Central memory CD8-positive, alpha-beta T cell (primary cell): Measurements from ENCODE around the gene OGFOD3.
"Not testable (repeated sequence)": the region's sequence is repeated elsewhere in the genome, so short reads cannot be mapped to it uniquely, and the experiment has no call there.

Experiments
- ATAC-seq: fragments of 150-1000 bp; cut with Tn5 transposase; replicated peaks from 2 replicates; pipeline ENCODE4 v1.10.0; 2022; ENCODE audit warnings: mild to moderate bottlenecking, moderate FRiP score, moderate number of reproducible peaks; ENCODE audit not compliant: poor library complexity, severe bottlenecking; ENCODE audit errors: extremely low read depth
- DNase-seq, 2 donors: peaks; one replicate each; pipeline ENCODE4 v3.0.0; 2021; ENCODE audit warnings: low spot score in 2 of 2
- H3K27ac Mint-ChIP-seq: one replicate; pipeline ENCODE4 v1.8.0; 2022; ENCODE audit warnings: low read depth, mild to moderate bottlenecking, moderate library complexity, mixed read lengths
- H3K27me3 Mint-ChIP-seq: one replicate; pipeline ENCODE4 v1.8.0; 2022; ENCODE audit warnings: mixed read lengths
- H3K36me3 Mint-ChIP-seq: one replicate; pipeline ENCODE4 v1.8.0; 2022; ENCODE audit warnings: mild to moderate bottlenecking, moderate library complexity, mixed read lengths; ENCODE audit not compliant: insufficient read depth
- H3K4me1 Mint-ChIP-seq: one replicate; pipeline ENCODE4 v1.8.0; 2022; ENCODE audit warnings: mixed read lengths
- H3K4me3 Mint-ChIP-seq: one replicate; pipeline ENCODE4 v1.8.0; 2022; ENCODE audit warnings: mild to moderate bottlenecking, moderate library complexity, mixed read lengths
- H3K9me3 Mint-ChIP-seq: one replicate; pipeline ENCODE4 v1.8.0; 2022; ENCODE audit warnings: mixed read lengths

The OGFOD3 gene

DNA sequence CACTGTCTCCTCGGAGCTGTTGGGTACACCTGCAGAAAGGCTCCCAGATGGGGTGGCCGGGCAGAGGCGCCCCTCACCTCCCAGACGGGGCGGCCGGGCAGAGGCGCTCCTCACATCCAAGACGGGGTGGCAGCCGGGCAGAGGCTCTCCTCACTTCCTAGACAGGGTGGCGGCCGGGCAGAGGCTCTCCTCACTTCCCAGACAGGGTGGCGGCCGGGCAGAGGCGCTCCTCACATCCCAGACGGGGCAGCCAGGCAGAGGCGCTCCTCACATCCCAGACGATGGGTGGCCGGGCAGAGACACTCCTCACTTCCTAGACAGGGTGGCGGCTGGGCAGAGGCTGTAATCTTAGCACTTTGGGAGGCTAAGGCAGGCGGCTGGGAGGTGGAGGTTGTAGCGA lies 35.3 kb upstream of the OGFOD3 start:
- not testable (repeated sequence) for H3K27me3 Mint-ChIP-seq, DNase-seq, ATAC-seq, H3K4me3 Mint-ChIP-seq, H3K9me3 Mint-ChIP-seq
- Mint-ChIP-seq H3K4me1 (peaks cover 33% of the 10 kb centered on the region), H3K27ac (peak overlapping the region; percentile 65), H3K36me3 (peaks cover 28% of the 10 kb centered on the region)

DNA sequence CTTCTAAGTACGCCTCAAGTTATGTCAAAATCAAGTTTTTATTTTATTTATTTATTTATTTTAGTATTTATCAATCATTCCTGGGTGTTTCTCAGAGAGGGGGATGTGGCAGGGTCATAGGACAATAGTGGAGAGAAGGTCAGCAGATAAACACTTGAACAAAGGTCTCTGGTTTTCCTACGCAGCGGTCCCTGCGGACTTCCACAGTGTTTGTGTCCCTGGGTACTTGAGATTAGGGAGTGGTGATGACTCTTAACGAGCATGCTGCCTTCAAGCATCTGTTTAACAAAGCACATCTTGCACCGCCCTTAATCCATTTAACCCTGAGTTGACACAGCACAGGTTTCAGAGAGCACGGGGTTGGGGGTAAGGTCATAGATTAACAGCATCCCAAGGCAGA lies 34.8 kb upstream of the OGFOD3 start:
- H3K27me3 Mint-ChIP-seq, ATAC-seq, DNase-seq, H3K27ac Mint-ChIP-seq, H3K9me3 Mint-ChIP-seq, H3K4me3 Mint-ChIP-seq: not testable (repeated sequence)
- peaks cover 24% of the 10 kb centered on the region for H3K36me3 Mint-ChIP-seq
- peaks cover 33% of the 10 kb centered on the region for H3K4me1 Mint-ChIP-seq

DNA sequence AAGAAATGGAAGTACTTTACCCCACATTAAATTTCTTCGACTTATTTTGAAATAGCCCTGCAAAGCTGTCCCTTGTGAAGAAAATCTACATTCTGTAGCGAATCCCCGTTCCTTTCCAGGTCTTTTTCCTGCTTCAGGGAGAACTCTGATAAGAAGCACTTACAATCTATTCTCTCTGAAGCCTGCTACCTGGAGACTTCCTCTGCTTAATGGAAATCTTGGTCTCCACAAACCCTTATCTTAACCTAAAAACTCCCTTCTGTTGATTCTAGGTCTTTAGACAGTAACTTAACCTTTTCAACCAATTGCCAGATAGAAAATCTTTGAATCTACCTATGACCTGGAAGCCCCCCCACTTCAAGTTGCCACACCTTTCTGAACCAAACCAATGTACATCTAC lies 33.8 kb upstream of the OGFOD3 start:
- H3K27ac Mint-ChIP-seq = no peak overlapping the region
- peaks cover 29% of the 10 kb centered on the region for H3K4me1 Mint-ChIP-seq
- H3K9me3 Mint-ChIP-seq = no peaks in the 10 kb centered on the region
- ATAC-seq (no peak), DNase-seq (no peak)
- H3K4me3 Mint-ChIP-seq = peak overlapping the region; percentile 16
- H3K36me3 Mint-ChIP-seq = peaks cover 20% of the 10 kb centered on the region
- H3K27me3 Mint-ChIP-seq = no peaks in the 10 kb centered on the region

DNA sequence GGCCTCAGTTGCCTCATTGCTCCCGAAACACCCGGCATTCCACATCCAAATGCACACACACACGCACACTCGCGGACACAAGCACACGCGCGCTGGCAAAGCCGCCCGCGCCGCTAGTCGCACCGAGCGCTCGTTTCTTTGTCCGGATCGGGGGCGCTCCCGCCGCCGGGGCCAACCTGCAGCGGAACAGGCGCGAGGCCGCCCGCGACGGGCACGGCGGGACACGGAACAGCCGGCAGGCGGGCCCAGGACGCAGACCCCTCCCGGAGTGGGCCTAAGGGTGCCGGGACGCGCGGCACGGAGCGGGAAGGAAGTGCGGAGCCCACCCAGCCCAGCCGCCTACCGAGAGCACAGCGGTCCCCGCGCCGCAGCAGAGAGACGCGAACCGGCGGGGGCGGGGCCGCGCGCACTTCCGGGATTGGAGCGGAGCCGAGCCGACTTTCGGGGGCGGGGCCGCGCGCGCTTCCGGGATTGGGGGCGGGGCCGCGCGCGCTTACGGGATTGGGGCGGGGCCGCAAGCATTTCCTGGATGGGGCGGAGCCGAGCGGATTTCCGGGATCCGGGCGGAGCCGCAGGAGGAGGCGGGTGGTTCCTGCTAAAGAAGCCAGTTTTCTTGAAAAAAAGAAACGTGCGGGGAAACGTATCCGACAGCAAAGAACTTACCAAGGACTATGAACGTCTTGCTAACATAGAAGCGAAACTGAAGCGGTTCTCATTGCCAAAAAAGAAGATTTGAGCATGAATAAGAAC lies 32.1 kb upstream of the OGFOD3 start, which contains the start of gene CYBC1:
TSS of gene CYBC1 (minus strand) at position 396 of the 750 bp plus-strand sequence. CDS start 1,498 bp downstream, outside the sequence.
- H3K4me1 Mint-ChIP-seq = peaks cover 26% of the 10 kb centered on the region
- H3K27ac Mint-ChIP-seq = peak within 1 kb of the TSS; percentile 95
- peak; percentile 51 for ATAC-seq
- H3K9me3 Mint-ChIP-seq = no peaks in the 10 kb centered on the region
- peaks cover 18% of the 10 kb centered on the region for H3K36me3 Mint-ChIP-seq
- H3K4me3 Mint-ChIP-seq = peak within 1 kb of the TSS; percentile 93
- H3K27me3 Mint-ChIP-seq = no peaks in the 10 kb centered on the region
- peak; percentile 84 for DNase-seq

DNA sequence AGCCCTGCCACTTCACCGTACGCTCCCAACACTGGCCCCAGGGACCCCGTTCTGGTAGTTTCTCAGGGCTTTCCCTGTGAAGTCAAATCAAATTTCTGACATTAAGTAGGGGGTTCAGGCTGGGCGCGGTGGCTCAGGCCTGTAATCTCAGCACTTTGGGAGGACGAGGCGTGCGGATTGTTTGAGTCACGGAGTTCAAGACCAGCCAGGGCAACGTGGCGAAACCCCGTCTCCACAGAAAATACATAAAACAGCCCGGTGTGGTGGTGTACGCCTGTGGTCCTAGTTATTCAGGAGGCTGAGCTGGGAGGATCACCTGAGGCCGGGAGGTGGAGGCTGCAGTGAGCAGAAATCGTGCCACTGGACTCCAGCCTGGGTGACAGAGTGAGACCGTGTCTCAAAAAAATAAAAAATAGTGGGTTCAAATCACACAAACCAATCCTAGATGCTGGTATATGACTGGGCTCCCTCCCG lies 31.5 kb upstream of the OGFOD3 start:
- Mint-ChIP-seq H3K4me3 (peak overlapping the region; percentile 93), H3K27me3 (no peaks in the 10 kb centered on the region), H3K9me3 (no peaks in the 10 kb centered on the region), H3K27ac (peak overlapping the region; percentile 95), H3K4me1 (peaks cover 26% of the 10 kb centered on the region), H3K36me3 (peaks cover 18% of the 10 kb centered on the region)
- no peak for DNase-seq
- ATAC-seq = peak; percentile 15

DNA sequence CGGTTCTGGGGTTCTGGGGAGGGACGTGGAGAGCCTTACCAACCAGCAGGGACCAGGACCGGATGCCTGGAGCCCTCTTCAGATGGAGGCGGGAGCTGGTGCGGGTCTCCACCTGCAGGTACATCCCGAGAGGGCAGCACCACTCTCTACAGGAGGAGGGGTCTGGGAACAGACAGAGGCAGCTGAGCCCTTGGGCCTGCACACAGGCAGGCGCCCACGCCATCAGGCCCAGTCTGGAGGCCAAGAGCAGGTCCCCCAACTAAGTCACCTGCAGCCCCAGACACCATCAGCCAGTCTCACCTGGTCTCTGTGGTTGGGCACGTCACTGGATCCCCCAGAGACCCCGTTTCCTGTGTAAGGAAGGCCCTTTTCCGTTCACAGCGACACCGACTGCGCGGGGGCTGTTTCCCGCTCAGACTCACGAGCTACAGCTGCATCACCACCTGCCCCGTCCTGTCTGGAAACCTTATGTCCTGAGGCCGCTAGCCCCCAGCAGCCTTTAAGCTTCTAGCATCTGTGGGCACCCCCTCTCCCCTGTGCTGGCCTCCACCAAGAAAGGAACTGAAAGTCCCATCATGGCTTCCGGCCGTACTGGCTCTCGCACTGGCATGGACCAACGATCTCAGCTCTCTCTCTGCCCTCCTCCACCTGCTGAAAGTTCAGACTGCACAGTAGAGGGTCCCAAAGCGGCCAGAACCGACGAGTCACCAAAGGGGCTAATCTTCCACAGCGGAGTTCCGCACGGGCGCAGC lies 30.9 kb upstream of the OGFOD3 start:
- Mint-ChIP-seq H3K27me3 (no peaks in the 10 kb centered on the region), H3K27ac (peak overlapping the region; percentile 95), H3K9me3 (no peaks in the 10 kb centered on the region), H3K4me3 (peak overlapping the region; percentile 93), H3K36me3 (peaks cover 18% of the 10 kb centered on the region), H3K4me1 (peaks cover 26% of the 10 kb centered on the region)
- peak; percentile 66 to 82 for DNase-seq
- ATAC-seq = peak; percentile 80

DNA sequence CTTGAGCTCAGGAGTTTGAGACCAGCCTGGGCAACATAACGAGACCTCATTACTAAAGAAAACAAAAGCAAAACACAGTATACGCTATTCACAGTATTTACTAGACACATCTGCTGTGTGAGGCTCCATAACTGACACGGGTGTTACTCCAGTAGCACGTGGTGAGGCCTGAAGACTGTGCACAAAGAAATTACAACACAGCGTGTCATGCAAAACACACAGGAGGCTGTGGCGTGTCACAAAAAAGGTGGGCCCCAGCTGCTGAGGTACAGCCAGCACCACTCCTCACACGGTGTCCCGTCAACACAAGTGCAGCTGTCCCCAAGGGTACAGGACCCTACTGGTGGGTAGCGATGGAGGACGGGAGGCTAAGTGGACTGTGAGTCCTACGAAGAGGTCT lies 29.5 kb upstream of the OGFOD3 start:
- DNase-seq (no peak), ATAC-seq (no peak)
- no peaks in the 10 kb centered on the region for H3K9me3 Mint-ChIP-seq
- peak overlapping the region; percentile 29 for H3K27ac Mint-ChIP-seq
- peaks cover 26% of the 10 kb centered on the region for H3K4me1 Mint-ChIP-seq
- peaks cover 16% of the 10 kb centered on the region for H3K36me3 Mint-ChIP-seq
- H3K27me3 Mint-ChIP-seq = no peaks in the 10 kb centered on the region
- peak overlapping the region; percentile 29 for H3K4me3 Mint-ChIP-seq

DNA sequence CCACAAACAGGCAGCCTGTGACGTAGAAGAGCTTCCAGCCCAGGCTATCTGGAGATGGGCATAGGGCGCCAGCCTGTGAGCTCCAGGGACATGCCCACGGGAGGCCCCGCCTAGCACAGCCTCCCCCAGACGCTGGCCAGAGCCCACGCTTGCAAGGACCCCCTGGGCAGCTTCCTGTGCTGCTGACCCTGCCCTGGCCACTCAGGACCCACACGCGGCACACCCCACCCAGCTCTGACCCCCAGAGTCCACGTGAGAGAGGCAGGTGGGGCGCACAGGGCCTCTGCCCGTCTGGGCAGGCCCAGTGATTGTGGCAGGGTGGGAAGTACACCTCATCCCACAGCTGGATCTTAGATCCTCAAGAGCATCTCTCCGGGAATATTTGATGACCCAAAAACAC lies 28.3 kb upstream of the OGFOD3 start:
- H3K4me1 Mint-ChIP-seq = peaks cover 26% of the 10 kb centered on the region
- H3K9me3 Mint-ChIP-seq = no peaks in the 10 kb centered on the region
- no peaks in the 10 kb centered on the region for H3K27me3 Mint-ChIP-seq
- DNase-seq (no peak), ATAC-seq (no peak)
- H3K27ac Mint-ChIP-seq = peak overlapping the region; percentile 29
- peaks cover 18% of the 10 kb centered on the region for H3K36me3 Mint-ChIP-seq
- no peak overlapping the region for H3K4me3 Mint-ChIP-seq

DNA sequence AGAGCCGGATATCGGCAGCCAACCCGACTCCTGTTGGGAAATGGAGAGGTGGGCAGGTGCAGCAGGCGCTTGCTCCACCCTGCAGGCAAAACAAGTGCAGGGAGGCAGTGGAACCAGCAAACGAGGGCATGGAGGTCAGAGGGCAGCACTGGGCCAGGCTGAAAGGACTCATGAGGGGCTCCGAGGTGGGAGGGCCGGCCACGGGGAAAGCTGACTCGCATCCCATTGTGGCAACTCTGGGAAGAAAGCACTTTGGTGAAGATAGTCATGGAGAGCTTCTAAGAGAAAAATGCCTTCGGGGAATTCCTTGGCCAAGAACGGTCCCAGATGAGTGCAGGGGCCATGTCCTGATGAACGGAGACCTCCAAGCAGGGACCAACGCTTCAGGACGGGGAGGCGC lies 27.7 kb upstream of the OGFOD3 start:
- no peak for DNase-seq
- Mint-ChIP-seq H3K27ac (peak overlapping the region; percentile 44), H3K4me3 (no peak overlapping the region), H3K9me3 (no peaks in the 10 kb centered on the region), H3K36me3 (peaks cover 18% of the 10 kb centered on the region), H3K27me3 (no peaks in the 10 kb centered on the region), H3K4me1 (peaks cover 21% of the 10 kb centered on the region)
- ATAC-seq = no peak

DNA sequence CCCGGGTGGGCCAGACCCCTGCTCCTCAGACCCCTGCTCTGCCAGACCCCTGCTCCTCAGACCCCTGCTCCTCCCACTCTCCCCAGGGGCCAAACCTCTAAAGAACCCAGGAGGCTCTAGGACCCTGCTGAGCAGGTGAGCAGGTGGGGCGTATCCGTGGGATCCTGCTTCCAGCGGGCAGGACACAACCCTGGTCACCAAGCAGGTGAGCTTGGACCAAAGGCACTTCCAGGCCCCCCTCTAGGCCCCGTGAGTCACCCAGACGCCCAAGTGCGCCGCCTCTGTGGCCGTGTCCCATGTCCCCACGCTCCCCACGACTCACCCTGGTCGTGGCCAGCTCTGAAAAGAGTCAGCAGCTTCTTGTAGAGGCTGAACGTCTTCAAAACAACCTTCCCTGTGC lies 27.2 kb upstream of the OGFOD3 start:
- H3K27ac Mint-ChIP-seq = peak overlapping the region; percentile 44
- no peak overlapping the region for H3K4me3 Mint-ChIP-seq
- ATAC-seq = no peak
- no peaks in the 10 kb centered on the region for H3K9me3 Mint-ChIP-seq
- H3K36me3 Mint-ChIP-seq = peaks cover 15% of the 10 kb centered on the region
- peaks cover 17% of the 10 kb centered on the region for H3K4me1 Mint-ChIP-seq
- DNase-seq = no peak
- H3K27me3 Mint-ChIP-seq = no peaks in the 10 kb centered on the region

DNA sequence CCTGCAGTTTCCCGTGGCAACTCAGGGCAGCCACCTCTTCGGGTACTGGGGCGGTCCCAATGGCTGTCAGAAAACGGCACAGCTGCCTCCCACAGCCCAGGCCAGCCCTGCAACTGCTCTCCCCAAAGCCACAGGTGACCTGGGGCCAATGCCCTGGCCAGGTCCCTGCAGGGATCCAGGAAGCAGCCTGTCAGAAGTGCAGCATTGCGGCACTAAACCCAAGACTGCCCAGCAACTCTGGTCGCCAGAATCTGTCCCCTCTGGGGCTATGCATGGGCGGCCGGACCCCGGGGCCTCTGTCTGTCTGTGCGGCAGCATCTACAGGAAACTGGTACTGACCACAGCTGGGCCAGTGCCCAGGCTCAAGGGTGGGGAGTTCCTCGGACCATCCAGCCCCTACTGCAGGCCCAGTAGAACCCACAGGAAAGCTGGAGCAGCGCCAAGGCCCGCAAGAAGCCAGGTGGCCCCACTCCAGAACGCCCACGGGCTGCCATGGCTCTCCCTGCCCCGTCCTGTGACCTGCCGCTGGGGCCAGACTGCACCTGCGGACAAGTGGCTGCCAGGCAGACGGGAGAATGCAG lies 26.6 kb upstream of the OGFOD3 start:
- H3K27ac Mint-ChIP-seq = no peak overlapping the region
- H3K27me3 Mint-ChIP-seq = no peaks in the 10 kb centered on the region
- H3K9me3 Mint-ChIP-seq = no peaks in the 10 kb centered on the region
- no peak for DNase-seq
- peaks cover 12% of the 10 kb centered on the region for H3K36me3 Mint-ChIP-seq
- ATAC-seq = no peak
- H3K4me1 Mint-ChIP-seq = peaks cover 17% of the 10 kb centered on the region
- no peak overlapping the region for H3K4me3 Mint-ChIP-seq

DNA sequence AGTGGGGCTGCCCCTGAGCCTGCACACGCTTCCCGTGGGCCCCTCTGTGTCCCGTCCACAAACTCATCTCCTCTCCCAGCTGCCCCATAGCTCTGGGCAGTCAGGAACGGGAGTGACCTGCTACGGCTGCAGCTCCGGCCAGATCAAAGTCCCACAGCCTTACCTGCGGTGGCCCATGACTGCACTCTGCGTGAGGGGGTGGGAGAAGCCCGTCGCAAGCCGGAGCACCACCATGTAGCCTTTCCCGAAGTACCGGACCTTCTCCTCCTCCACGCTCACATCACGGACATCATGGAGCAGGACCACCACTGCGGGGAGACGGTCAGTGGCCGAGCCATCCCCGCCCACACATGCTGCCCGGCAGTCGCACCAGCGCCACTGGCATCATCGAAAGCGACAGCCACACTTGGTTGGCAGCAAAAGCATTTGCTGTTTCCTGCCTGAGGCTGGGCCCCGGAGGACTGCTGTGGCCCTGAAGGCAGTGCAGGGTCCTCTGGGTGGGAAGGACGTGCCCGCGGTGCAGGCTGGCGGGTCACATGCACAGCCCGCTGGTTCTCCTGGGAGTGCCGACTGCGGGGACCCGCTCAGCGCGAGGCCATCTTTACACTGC lies 26.0 kb upstream of the OGFOD3 start:
- DNase-seq (no peak), ATAC-seq (no peak)
- Mint-ChIP-seq H3K36me3 (peaks cover 6% of the 10 kb centered on the region), H3K27me3 (no peaks in the 10 kb centered on the region), H3K4me1 (peaks cover 11% of the 10 kb centered on the region), H3K27ac (no peak overlapping the region), H3K9me3 (no peaks in the 10 kb centered on the region), H3K4me3 (no peak overlapping the region)
